Panc1 (cell line): ENCODE data around the gene POU2F1. TPM values are rescaled to one million over a fixed set of nuclear protein-coding genes. Genes with fewer than 3 reads are reported as not detected.

Experiments
- ATAC-seq: fragments of 200-7000 bp; cut with Tn5 transposase; 2 replicates; pipeline ENCODE4 v1.9.1; 2020; ENCODE audit warnings: mild to moderate bottlenecking, moderate library complexity
- BruUV-seq: library from RNA; stranded (reverse); fragments of 400-500 nt; replicated peaks from 2 replicates; lab custom pipeline; 2021; lab: Mats Ljungman, UMichigan
- CTCF ChIA-PET: fragments of 300-600 bp; sonication (Branson Sonifier 250); formaldehyde crosslinking; loops from one replicate; lab custom pipeline; 2022; ENCODE audit warnings: antibody characterized with exemption; lab: Charles Lee
- POLR2A ChIA-PET: fragments of 300-600 bp; sonication (Branson Sonifier 250); formaldehyde crosslinking; loops from one replicate; lab custom pipeline; 2022; ENCODE audit warnings: antibody characterized with exemption; lab: Charles Lee
- DNase-seq: peaks from one replicate; pipeline ENCODE4 v3.0.0-alpha.2; 2010; ENCODE audit warnings: low read depth, low spot score
- H3K27ac ChIP-seq: 2 replicates; pipeline ENCODE4 v1.5.1; 2011; ENCODE audit warnings: mild to moderate bottlenecking, low read length, inconsistent platforms
- H3K27me3 ChIP-seq: fragments of 200-500 bp; sonication (Bioruptor generic); 2 replicates; pipeline ENCODE4 v1.6.0; 2014; ENCODE audit warnings: low read length, inconsistent platforms; ENCODE audit not compliant: control insufficient read depth, insufficient read depth
- H3K36me3 ChIP-seq: fragments of 200-500 bp; sonication (Bioruptor generic); 2 replicates; pipeline ENCODE4 v1.5.1; 2014; ENCODE audit warnings: inconsistent platforms, mild to moderate bottlenecking, low read length, moderate library complexity; ENCODE audit not compliant: control insufficient read depth, insufficient read depth
- H3K4me1 ChIP-seq: 2 replicates; pipeline ENCODE4 v1.5.1; 2011; ENCODE audit warnings: inconsistent platforms, mild to moderate bottlenecking, low read length, moderate library complexity; ENCODE audit not compliant: control insufficient read depth, insufficient read depth
- H3K4me3 ChIP-seq, 2 experiments: 2 replicates each; pipeline ENCODE4 v1.5.1; 2011 to 2012; ENCODE audit warnings: low read depth in 2 of 2, low read length in 2 of 2, mild to moderate bottlenecking in 2 of 2, inconsistent platforms in 1 of 2, moderate library complexity in 1 of 2
- H3K9me3 ChIP-seq: fragments of 200-500 bp; sonication (Bioruptor generic); 2 replicates; pipeline ENCODE4 v1.5.1; 2014; ENCODE audit warnings: low read depth, mild to moderate bottlenecking, inconsistent platforms, low read length, moderate library complexity; ENCODE audit not compliant: control insufficient read depth, insufficient read depth
- POLR2AphosphoS5 ChIP-seq: IDR thresholded peaks from 2 replicates; pipeline ENCODE4 v1.6.1; 2012; ENCODE audit warnings: mild to moderate bottlenecking, low read depth, low read length, moderate library complexity
- REST ChIP-seq, 2 experiments: IDR thresholded peaks; 2 replicates each; pipeline ENCODE4 v1.6.1; 2011 to 2012; ENCODE audit warnings: low read depth in 2 of 2, control low read depth in 1 of 2, low read length in 1 of 2, mild to moderate bottlenecking in 1 of 2, moderate library complexity in 1 of 2; ENCODE audit not compliant: insufficient read depth in 1 of 2
- SIN3A ChIP-seq: IDR thresholded peaks from 2 replicates; pipeline ENCODE4 v1.6.1; 2012; ENCODE audit warnings: low read depth, mild to moderate bottlenecking, low read length, moderate library complexity, borderline replicate concordance; ENCODE audit not compliant: insufficient read depth
- TCF7L2 ChIP-seq: IDR thresholded peaks from 2 replicates; pipeline ENCODE4 v1.6.1; 2011; ENCODE audit warnings: mild to moderate bottlenecking, low read depth, low read length, inconsistent platforms
- in situ Hi-C: cut with HindIII; loops from 2 replicates; pipeline ENCODE4 v1.10.0; 2016; ENCODE audit warnings: low sequenced_read_pairs, low pct_unique_long_range_greater_than_20kb
- intact Hi-C: fragments of 100-400 bp; cut with micrococcal nuclease; formaldehyde crosslinking; loops from one replicate; pipeline ENCODE4 v1.10.0; 2022; ENCODE audit not compliant: unreplicated experiment
- total RNA-seq: library from RNA; stranded (reverse); gene quantifications from one replicate; pipeline ENCODE4 v1.2.1, GENCODE V29; 2021; ENCODE audit not compliant: unreplicated experiment
- TF ChIP-seq, protein P1 (sequence below): fragments of 450-650 bp; IDR thresholded peaks from 2 replicates; pipeline ENCODE4 v1.5.1; 2017; ENCODE audit warnings: mild to moderate bottlenecking

Gene POU2F1
- total RNA-seq, 1 experiment from 2014 or later = 17.1 TPM

- Histone ChIP-seq H3K27me3 (no peaks in the 10 kb centered on the region), H3K4me1 (peaks cover 6% of the 10 kb centered on the region; the same call in 1 of the 2 replicates), H3K4me3 (no peak overlapping the region), H3K27ac (no peak overlapping the region), H3K36me3 (no peaks in the 10 kb centered on the region), H3K9me3 (no peaks in the 10 kb centered on the region)
- BruUV-seq = no TSS peak
- ATAC-seq (no peak), DNase-seq (no peak)
- TF ChIP-seq SIN3A (no peak), POLR2AphosphoS5 (no peak), TCF7L2 (no peak), REST (IDR thresholded peaks at IDR 0.05; ENCODE audit: insufficient read depth in 1 of 2, low read depth in 2 of 2, low read length in 1 of 2) (no peak)
- TF ChIP-seq, protein P1, sequence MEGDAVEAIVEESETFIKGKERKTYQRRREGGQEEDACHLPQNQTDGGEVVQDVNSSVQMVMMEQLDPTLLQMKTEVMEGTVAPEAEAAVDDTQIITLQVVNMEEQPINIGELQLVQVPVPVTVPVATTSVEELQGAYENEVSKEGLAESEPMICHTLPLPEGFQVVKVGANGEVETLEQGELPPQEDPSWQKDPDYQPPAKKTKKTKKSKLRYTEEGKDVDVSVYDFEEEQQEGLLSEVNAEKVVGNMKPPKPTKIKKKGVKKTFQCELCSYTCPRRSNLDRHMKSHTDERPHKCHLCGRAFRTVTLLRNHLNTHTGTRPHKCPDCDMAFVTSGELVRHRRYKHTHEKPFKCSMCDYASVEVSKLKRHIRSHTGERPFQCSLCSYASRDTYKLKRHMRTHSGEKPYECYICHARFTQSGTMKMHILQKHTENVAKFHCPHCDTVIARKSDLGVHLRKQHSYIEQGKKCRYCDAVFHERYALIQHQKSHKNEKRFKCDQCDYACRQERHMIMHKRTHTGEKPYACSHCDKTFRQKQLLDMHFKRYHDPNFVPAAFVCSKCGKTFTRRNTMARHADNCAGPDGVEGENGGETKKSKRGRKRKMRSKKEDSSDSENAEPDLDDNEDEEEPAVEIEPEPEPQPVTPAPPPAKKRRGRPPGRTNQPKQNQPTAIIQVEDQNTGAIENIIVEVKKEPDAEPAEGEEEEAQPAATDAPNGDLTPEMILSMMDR = no peak
- intact Hi-C loops (no loop called here), in situ Hi-C loops (loop anchor here (5.0 kb wide), 1 partner anchor 34 kb away; no protein-coding TSS in a partner anchor)
- ChIA-PET POLR2A (no interaction called here), CTCF (no interaction called here)
Measured at GRCh38 chr1:167288390-167289074, 67.8 kb downstream of the POU2F1 start.

DNA sequence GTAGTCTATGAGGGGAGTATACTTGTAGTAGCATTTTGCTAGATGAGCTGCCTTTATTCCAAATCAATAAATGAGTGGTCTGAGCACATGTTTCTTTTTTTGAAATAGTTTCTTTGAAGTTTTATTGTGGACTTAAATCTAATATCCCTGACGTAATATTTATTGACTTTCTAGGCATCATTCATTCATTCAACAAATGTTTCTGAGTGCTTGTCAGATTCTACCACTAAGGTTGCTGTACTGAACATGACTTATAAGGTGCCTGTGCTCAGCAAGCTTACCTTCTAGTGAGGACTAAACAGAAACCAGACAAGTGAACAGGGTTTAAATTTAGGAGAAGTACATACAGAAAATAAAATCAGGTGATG is 68.4 kb downstream of the POU2F1 start:
- H3K27ac ChIP-seq = no peak overlapping the region
- peaks cover 6% of the 10 kb centered on the region; the same call in 1 of the 2 replicates for H3K4me1 ChIP-seq
- H3K27me3 ChIP-seq = no peaks in the 10 kb centered on the region
- intact Hi-C loops (no loop called here), in situ Hi-C loops (loop anchor here (5.0 kb wide), 1 partner anchor 33 kb away; no protein-coding TSS in a partner anchor)
- no TSS peak for BruUV-seq
- ChIA-PET POLR2A (no interaction called here), CTCF (no interaction called here)
- H3K9me3 ChIP-seq = no peaks in the 10 kb centered on the region
- TF ChIP-seq POLR2AphosphoS5 = no peak
- TF ChIP-seq, protein P1 = no peak
- no peak for TF ChIP-seq TCF7L2
- no peak for TF ChIP-seq REST (IDR thresholded peaks at IDR 0.05; ENCODE audit: insufficient read depth in 1 of 2, low read depth in 2 of 2, low read length in 1 of 2)
- TF ChIP-seq SIN3A = no peak
- DNase-seq (no peak), ATAC-seq (no peak)
- H3K4me3 ChIP-seq = no peak overlapping the region
- H3K36me3 ChIP-seq = no peaks in the 10 kb centered on the region
